Stomach (tissue), 9 donors: ENCODE data around the gene KCNK16. TPM values are rescaled to one million over a fixed set of nuclear protein-coding genes. Genes with fewer than 3 reads are reported as not detected.
"Not testable (repeated sequence)": the region's sequence is repeated elsewhere in the genome, so short reads cannot be mapped to it uniquely, and the experiment has no call there.

Experiments
- DNase-seq, 2 donors: peaks; one replicate each; pipeline versions ENCODE4 v3.0.0 to v3.0.0-alpha.2; 2013 to 2019
- H3K27ac ChIP-seq, 5 donors: fragments of 200-600 bp in 4 of 5; sonication (generic) in 4 of 5; one replicate each; pipeline ENCODE4 v1.5.1; 2013 to 2019; ENCODE audit warnings: mild to moderate bottlenecking in 1 of 5, moderate library complexity in 1 of 5
- H3K27me3 ChIP-seq, 3 donors: fragments of 200-600 bp; sonication (generic); one replicate each; pipeline ENCODE4 v1.5.1; 2017 to 2019; ENCODE audit warnings: mixed run types in 1 of 3
- H3K36me3 ChIP-seq, 4 donors: fragments of 200-600 bp; sonication (generic); 1 replicate in 3 of 4; 2 replicates in 1 of 4; pipeline ENCODE4 v1.5.1; 2016 to 2019
- H3K4me1 ChIP-seq, 4 donors: fragments of 200-600 bp; sonication (generic); one replicate each; pipeline ENCODE4 v1.5.1; 2016 to 2019
- H3K4me3 ChIP-seq, 4 donors: fragments of 200-600 bp; sonication (generic) in 3 of 4; one replicate each; pipeline ENCODE4 v1.5.1; 2016 to 2019; ENCODE audit warnings: mild to moderate bottlenecking in 1 of 4
- H3K9me3 ChIP-seq, 4 donors: fragments of 200-600 bp; sonication (generic); one replicate each; pipeline ENCODE4 v1.5.1; 2016 to 2019
- CTCF ChIP-seq, 7 experiments: fragments of 450-650 bp in 4 of 7; fragments of 200-600 bp in 3 of 7; sonication (generic) in 3 of 7; IDR thresholded peaks; one replicate each; pipeline ENCODE4 v1.5.1; 2016 to 2019; ENCODE audit warnings: antibody characterized with exemption in 7 of 7, control low read depth in 2 of 7, mild to moderate bottlenecking in 1 of 7
- EP300 ChIP-seq: sonication (generic); formaldehyde crosslinking; IDR thresholded peaks from one replicate; pipeline ENCODE4 v1.6.1; 2017; ENCODE audit warnings: antibody characterized with exemption
- POLR2A ChIP-seq, 4 donors: fragments of 450-650 bp; IDR thresholded peaks; one replicate each; pipeline ENCODE4 v1.6.1; 2016; ENCODE audit warnings: antibody characterized with exemption in 4 of 4, control low read depth in 2 of 4, mild to moderate bottlenecking in 1 of 4, moderate library complexity in 1 of 4
- POLR2AphosphoS5 ChIP-seq, 3 donors: sonication (generic); formaldehyde crosslinking; IDR thresholded peaks; one replicate each; pipeline ENCODE4 v1.6.1; 2016; ENCODE audit warnings: antibody characterized with exemption in 3 of 3
- WGBS, 5 donors: extraction: QIAGEN DNeasy Blood & Tissue Kit in 3 of 5; methylation state at CpG; one replicate each; pipeline versions ENCODE4 v1.1.5 to v1.1.7; 2013 to 2018; 5-methylcytosine and 5-hydroxymethylcytosine counted together
- intact Hi-C: fragments of 100-400 bp; cut with DNase I; formaldehyde crosslinking; loops from one replicate; pipeline ENCODE4 v1.15.1; 2023; ENCODE audit warnings: low total_unique reads
- polyA plus RNA-seq, 3 donors: library from polyadenylated mRNA; stranded (reverse); fragments of 200-250 nt; gene quantifications; one replicate each; pipeline ENCODE4 v1.2.3, GENCODE V29; 2013
- total RNA-seq, 5 donors: library from RNA; depleted of rRNA; stranded (reverse); fragments of >200 nt; gene quantifications; one replicate each; pipeline versions ENCODE4 v1.1.0 to v1.2.3, GENCODE V29; 2014 to 2016
- donor health status: healthy with polysubstance abuse.
- donor health status: Bipolar disorder and iron deficiency.
- donor health status: healthy.

KCNK16 gene
- total and polyA plus RNA-seq, 8 donors, result 0.37 to 0.73 TPM; not detected in 6

GRCh38 chr6:39289490-39289889, 33.0 kb downstream of the KCNK16 start:
- H3K4me3 ChIP-seq, result no peak overlapping the region
- no peaks in the 10 kb centered on the region for H3K9me3 ChIP-seq
- H3K27ac ChIP-seq, result no peak overlapping the region
- no peaks in the 10 kb centered on the region for H3K36me3 ChIP-seq
- TF ChIP-seq POLR2A (IDR thresholded peaks at IDR 0.05) (no peak), CTCF (IDR thresholded peaks at IDR 0.05) (no peak), POLR2AphosphoS5 (IDR thresholded peaks at IDR 0.05) (no peak), EP300 (no peak)
- H3K27me3 ChIP-seq, result no peaks in the 10 kb centered on the region
- 73 to 89% (median 78%) methylated on average over 2 of the region's 2 CpGs for WGBS, 5 donors
- no peak for DNase-seq
- intact Hi-C loops, result no loop called here
- H3K4me1 ChIP-seq, result no peaks in the 10 kb centered on the region

GRCh38 chr6:39287601-39288000, 34.9 kb downstream of the KCNK16 start:
- no peak for DNase-seq
- WGBS, 5 donors, result 90 to 97% (median 91%) methylated on average over 3 of the region's 3 CpGs
- no peaks in the 10 kb centered on the region for H3K36me3 ChIP-seq

GRCh38 chr6:39286596-39286995, 35.9 kb downstream of the KCNK16 start:
- H3K27me3 ChIP-seq, H3K36me3 ChIP-seq, H3K4me3 ChIP-seq, H3K4me1 ChIP-seq, DNase-seq, intact Hi-C loops, H3K27ac ChIP-seq, H3K9me3 ChIP-seq: not testable (repeated sequence)
- WGBS, 5 donors, result 67 to 91% (median 85%) methylated on average over 8 to 10 of the region's 10 CpGs

More at GRCh38 chr6:39287601-39288000, 34.9 kb downstream of the KCNK16 start:
- no peak overlapping the region for H3K27ac ChIP-seq
- TF ChIP-seq POLR2A (IDR thresholded peaks at IDR 0.05) (no peak), EP300 (no peak), CTCF (IDR thresholded peaks at IDR 0.05) (no peak), POLR2AphosphoS5 (IDR thresholded peaks at IDR 0.05) (no peak)
- H3K4me3 ChIP-seq, result no peak overlapping the region
- no peaks in the 10 kb centered on the region for H3K27me3 ChIP-seq
- H3K9me3 ChIP-seq, result no peaks in the 10 kb centered on the region
- intact Hi-C loops, result no loop called here
- H3K4me1 ChIP-seq, result no peaks in the 10 kb centered on the region

- H3K36me3 ChIP-seq, result no peaks in the 10 kb centered on the region
- no peak overlapping the region for H3K4me3 ChIP-seq
- no peak overlapping the region for H3K27ac ChIP-seq
- TF ChIP-seq POLR2AphosphoS5 (IDR thresholded peaks at IDR 0.05) (no peak), POLR2A (IDR thresholded peaks at IDR 0.05) (no peak), EP300 (no peak), CTCF (IDR thresholded peaks at IDR 0.05) (no peak)
- intact Hi-C loops, result no loop called here
- H3K9me3 ChIP-seq, result no peaks in the 10 kb centered on the region
- 39 to 80% (median 62%) methylated on average over 2 of the region's 2 CpGs for WGBS, 5 donors
- H3K4me1 ChIP-seq, result peaks cover 0 to 14% (median 12%) of the 10 kb centered on the region in 4 donors
- DNase-seq, result no peak
- H3K27me3 ChIP-seq, result peaks cover 0 to 20% (median 0%) of the 10 kb centered on the region in 3 donors
Measured at GRCh38 chr6:39282774-39283173, 39.7 kb downstream of the KCNK16 start.

GRCh38 chr6:39281312-39281980, 41.1 kb downstream of the KCNK16 start:
- H3K9me3 ChIP-seq, result no peaks in the 10 kb centered on the region
- peaks cover 0 to 14% (median 12%) of the 10 kb centered on the region in 4 donors for H3K4me1 ChIP-seq
- no peaks in the 10 kb centered on the region for H3K36me3 ChIP-seq
- H3K27ac ChIP-seq, result peak overlapping the region in 3 of 5 donors; percentile 61 to 84 (median 82)
- H3K4me3 ChIP-seq, result no peak overlapping the region
- DNase-seq, result peak in 1 of 2 donors; percentile 49
- H3K27me3 ChIP-seq, result peaks cover 0 to 20% (median 0%) of the 10 kb centered on the region in 3 donors
- WGBS, 5 donors, result 61 to 73% (median 64%) methylated on average over 10 to 11 of the region's 11 CpGs
- no peak for TF ChIP-seq POLR2AphosphoS5 (IDR thresholded peaks at IDR 0.05)
- no peak for TF ChIP-seq EP300
- no peak for TF ChIP-seq POLR2A (IDR thresholded peaks at IDR 0.05)
- no peak for TF ChIP-seq CTCF (IDR thresholded peaks at IDR 0.05)
- intact Hi-C loops, result no loop called here
